HG03571 (cell line): Measurements from ENCODE around the gene ADORA1.
A peak's percentile ranks its signal among the peaks of the same experiment; 100 is the strongest.

Source experiments
- ATAC-seq: cut with Tn5 transposase; IDR thresholded peaks from one replicate; pipeline ENCODE4 v1.9.1; 2021; ENCODE audit not compliant: unreplicated experiment

Gene ADORA1

GRCh38 chr1:203172184-203173010 is 44.9 kb downstream of the ADORA1 start:
- ATAC-seq: no peak

GRCh38 chr1:203173011-203173555 is 45.6 kb downstream of the ADORA1 start:
- ATAC-seq: no peak

GRCh38 chr1:203173566-203173965 is 46.0 kb downstream of the ADORA1 start:
- ATAC-seq: peak; percentile 89

GRCh38 chr1:203174324-203174985 is 46.9 kb downstream of the ADORA1 start:
- no peak for ATAC-seq

- ATAC-seq: no peak
Observed at GRCh38 chr1:203175237-203175826, 47.8 kb downstream of the ADORA1 start, which contains the start of gene MYBPH. TSS of gene MYBPH (minus strand) at chr1:203175826. CDS start at chr1:203175755, 71 bp downstream.

GRCh38 chr1:203175827-203176241 is 48.3 kb downstream of the ADORA1 start:
- no peak for ATAC-seq

GRCh38 chr1:203176273-203177035 is 48.9 kb downstream of the ADORA1 start:
- no peak for ATAC-seq

- no peak for ATAC-seq
Observed at GRCh38 chr1:203177036-203177405, 49.5 kb downstream of the ADORA1 start.

GRCh38 chr1:203177470-203178039 is 50.0 kb downstream of the ADORA1 start:
- no peak for ATAC-seq

- ATAC-seq: no peak
Observed at GRCh38 chr1:203178083-203178482, 50.6 kb downstream of the ADORA1 start.

GRCh38 chr1:203178821-203179666 is 51.5 kb downstream of the ADORA1 start:
- ATAC-seq: no peak

- no peak for ATAC-seq
Observed at GRCh38 chr1:203179667-203180005, 52.1 kb downstream of the ADORA1 start.

GRCh38 chr1:203180611-203181330 is 53.2 kb downstream of the ADORA1 start:
- no peak for ATAC-seq

- ATAC-seq: no peak
Observed at GRCh38 chr1:203181586-203182386, 54.3 kb downstream of the ADORA1 start.

GRCh38 chr1:203182387-203182953 is 54.9 kb downstream of the ADORA1 start:
- no peak for ATAC-seq

GRCh38 chr1:203183828-203184227 is 56.3 kb downstream of the ADORA1 start:
- ATAC-seq: no peak

- ATAC-seq: no peak
Observed at GRCh38 chr1:203184467-203184866, 56.9 kb downstream of the ADORA1 start.

- ATAC-seq: no peak
Observed at GRCh38 chr1:203185061-203185461, 57.5 kb downstream of the ADORA1 start.
